HepG2 (cell line): Measurements from ENCODE around the gene LRRC74A. TPM values are rescaled to one million over a fixed set of nuclear protein-coding genes. Genes with fewer than 3 reads are reported as not detected.
A peak's percentile ranks its signal among the peaks of the same experiment; 100 is the strongest.

ENCODE experiments used
- AGO2 ChIP-seq: fragments of 200-400 bp; formaldehyde crosslinking; optimal IDR thresholded peaks from 2 replicates; pipeline ENCODE3; 2017; ENCODE audit warnings: mild to moderate bottlenecking, low read depth, low read length, moderate library complexity
- ARNT ChIP-seq: fragments of 450-650 bp; IDR thresholded peaks from 2 replicates; pipeline ENCODE4 v1.6.1; 2017
- KLF13 ChIP-seq: sonication (generic); formaldehyde crosslinking; IDR thresholded peaks from 2 replicates; pipeline ENCODE4 v1.4.0; 2020; ENCODE audit warnings: mild to moderate bottlenecking, missing genetic modification reagents
- RXRA ChIP-seq: sonication (generic); formaldehyde crosslinking; IDR thresholded peaks from 2 replicates; pipeline ENCODE4 v1.5.1; 2020; ENCODE audit warnings: missing genetic modification reagents
- THAP8 ChIP-seq: sonication (generic); formaldehyde crosslinking; IDR thresholded peaks from 2 replicates; pipeline ENCODE4 v1.5.1; 2020; ENCODE audit warnings: missing genetic modification reagents, mild to moderate bottlenecking, borderline replicate concordance
- ZBTB39 ChIP-seq: sonication (generic); formaldehyde crosslinking; IDR thresholded peaks from 2 replicates; pipeline ENCODE4 v1.5.0; 2020; ENCODE audit warnings: missing genetic modification reagents
- ZFP36L1 ChIP-seq: sonication (generic); formaldehyde crosslinking; IDR thresholded peaks from 2 replicates; pipeline ENCODE4 v1.8.0; 2022; ENCODE audit warnings: mild to moderate bottlenecking, missing genetic modification reagents, moderate library complexity
- ZHX2 ChIP-seq, 2 experiments: sonication (generic) in 1 of 2; formaldehyde crosslinking in 1 of 2; IDR thresholded peaks; 2 replicates each; pipeline versions ENCODE4 v1.6.1 to v1.9.0; 2014 to 2022; ENCODE audit warnings: antibody characterized with exemption in 1 of 2, borderline replicate concordance in 1 of 2, inconsistent platforms in 1 of 2, low read depth in 1 of 2, missing genetic modification reagents in 1 of 2
- ZNF331 ChIP-seq: sonication (generic); formaldehyde crosslinking; IDR thresholded peaks from 2 replicates; pipeline ENCODE4 v1.4.0; 2020; ENCODE audit warnings: missing genetic modification reagents
- ZNF362 ChIP-seq: sonication (generic); formaldehyde crosslinking; IDR thresholded peaks from 2 replicates; pipeline ENCODE4 v1.4.0; 2020; ENCODE audit warnings: missing genetic modification reagents, mild to moderate bottlenecking, borderline replicate concordance
- ZNF687 ChIP-seq: sonication (generic); formaldehyde crosslinking; IDR thresholded peaks from 2 replicates; pipeline ENCODE4 v1.5.1; 2020; ENCODE audit warnings: mild to moderate bottlenecking, missing genetic modification reagents, moderate library complexity
- polyA plus RNA-seq, 8 experiments: library from polyadenylated mRNA; depleted of rRNA in 3 of 8; stranded (reverse) in 7 of 8; unstranded in 1 of 8; fragments of >200 nt; fragmentation: Illumina TruSeq in 4 of 8; extraction: Trizol in 4 of 8; gene quantifications; 2 replicates each; pipeline versions ENCODE4 v1.2.1 to v1.2.3, GENCODE V29; 2011 to 2016; ENCODE audit warnings: low read depth in 4 of 8, missing spikeins in 1 of 8, mixed read lengths in 1 of 8; ENCODE audit not compliant: insufficient read depth in 1 of 8
- total RNA-seq, 5 experiments: library from RNA; depleted of rRNA; stranded (reverse); fragments of >200 nt; fragmentation: Illumina TruSeq; extraction: Trizol; gene quantifications; 2 replicates each; pipeline ENCODE4 v1.2.3, GENCODE V29; 2016; ENCODE audit warnings: low read depth in 1 of 5

LRRC74A gene
- total and polyA plus RNA-seq, 2 of the 13 experiments (the other 11 are each of a cell fraction or from before 2014, with no cell fraction given), result not detected

GRCh38 chr14:76829650-76830421, 3.6 kb downstream of the LRRC74A start (continued):
- no peak; the same call in 1 of the 2 replicates for TF ChIP-seq ZNF362 (CRISPR knock-in tag)
- no peak for TF ChIP-seq ARNT
- peak; percentile 48; the same call in 1 of the 2 replicates for TF ChIP-seq ZNF331 (CRISPR knock-in tag)
- no peak for TF ChIP-seq ZHX2 (IDR thresholded peaks at IDR 0.05; ENCODE audit: low read depth)
- no peak for TF ChIP-seq ZHX2 (CRISPR knock-in tag; IDR thresholded peaks at IDR 0.05; ENCODE audit: borderline replicate concordance)
- TF ChIP-seq KLF13 (CRISPR knock-in tag), result no peak
- TF ChIP-seq AGO2, result no peak
- TF ChIP-seq RXRA, result peak; percentile 42; the same call in 1 of the 2 replicates
- no peak for TF ChIP-seq ZFP36L1 (CRISPR knock-in tag)
- peak; percentile 14; the same call in 1 of the 2 replicates for TF ChIP-seq ZNF687
- no peak for TF ChIP-seq THAP8
- TF ChIP-seq ZBTB39 (CRISPR knock-in tag), result no peak
